ENCODE measurements around the gene IMPDH2. TPM values are rescaled to one million over a fixed set of nuclear protein-coding genes. Genes with fewer than 3 reads are reported as not detected.

IMPDH2 gene
- total RNA-seq, 2 donors from 2014 or later = 180 to 195 TPM

- no peak for TF ChIP-seq CTCF (conservative IDR thresholded peaks at IDR 0.05)
- H3K4me1 ChIP-seq (ENCODE audit: control insufficient read depth, insufficient read depth, low read length) = no peaks in the 10 kb centered on the region
- peaks cover 22% of the 10 kb centered on the region for H3K36me3 Mint-ChIP-seq (ENCODE audit: low read depth)
- H3K27me3 Mint-ChIP-seq (ENCODE audit: insufficient read depth) = no peaks in the 10 kb centered on the region
- H3K27ac Mint-ChIP-seq = no peak overlapping the region
- no peaks in the 10 kb centered on the region for H3K9me3 Mint-ChIP-seq
- H3K9ac ChIP-seq (ENCODE audit: extremely low read depth, low read length, poor library complexity, severe bottlenecking) = no peak overlapping the region
- H3K4me3 ChIP-seq (ENCODE audit: low read length) = peak overlapping the region; percentile 88
- no peaks in the 10 kb centered on the region for H3K27me3 ChIP-seq (ENCODE audit: control insufficient read depth, insufficient read depth, low read length, poor library complexity, severe bottlenecking)
- no peak overlapping the region for H3K27ac ChIP-seq (ENCODE audit: low read depth, low read length)
- H3K9me3 ChIP-seq (ENCODE audit: control insufficient read depth, low read length) = no peaks in the 10 kb centered on the region
- H3K4me1 Mint-ChIP-seq = peaks cover 3% of the 10 kb centered on the region
- WGBS, 2 experiments (ENCODE audit: insufficient coverage in 1 of 2, insufficient read length in 1 of 2) = 91 to 98% methylated on average over 5 to 6 of the region's 6 CpGs
- peak overlapping the region; percentile 89 for H3K4me3 Mint-ChIP-seq
- peak; percentile 45 for DNase-seq
- peaks cover 50% of the 10 kb centered on the region for H3K36me3 ChIP-seq (ENCODE audit: control insufficient read depth, insufficient read depth, low read length)
Measured at GRCh38 chr3:49016414-49017228, 12.6 kb downstream of the IMPDH2 start.

GRCh38 chr3:49015765-49016164 lies 13.4 kb downstream of the IMPDH2 start:
- WGBS, 2 experiments (ENCODE audit: insufficient coverage in 1 of 2, insufficient read length in 1 of 2) = 87 to 93% methylated on average over 3 to 6 of the region's 6 CpGs
- Mint-ChIP-seq H3K9me3 (no peaks in the 10 kb centered on the region), H3K36me3 (ENCODE audit: low read depth) (peaks cover 25% of the 10 kb centered on the region), H3K27me3 (ENCODE audit: insufficient read depth) (no peaks in the 10 kb centered on the region), H3K4me3 (no peak overlapping the region), H3K4me1 (peaks cover 3% of the 10 kb centered on the region), H3K27ac (no peak overlapping the region)
- TF ChIP-seq CTCF (conservative IDR thresholded peaks at IDR 0.05) = no peak
- Histone ChIP-seq H3K27me3 (ENCODE audit: control insufficient read depth, insufficient read depth, low read length, poor library complexity, severe bottlenecking) (no peaks in the 10 kb centered on the region), H3K9ac (ENCODE audit: extremely low read depth, low read length, poor library complexity, severe bottlenecking) (no peak overlapping the region), H3K27ac (ENCODE audit: low read depth, low read length) (no peak overlapping the region), H3K9me3 (ENCODE audit: control insufficient read depth, low read length) (no peaks in the 10 kb centered on the region), H3K36me3 (ENCODE audit: control insufficient read depth, insufficient read depth, low read length) (peaks cover 53% of the 10 kb centered on the region), H3K4me1 (ENCODE audit: control insufficient read depth, insufficient read depth, low read length) (no peaks in the 10 kb centered on the region), H3K4me3 (ENCODE audit: low read length) (no peak overlapping the region)
- DNase-seq = peak; percentile 28

GRCh38 chr3:49015072-49015471 lies 14.1 kb downstream of the IMPDH2 start:
- 96 to 97% methylated on average over 3 to 8 of the region's 8 CpGs for WGBS, 2 experiments (ENCODE audit: insufficient coverage in 1 of 2, insufficient read length in 1 of 2)
- peaks cover 26% of the 10 kb centered on the region for H3K36me3 Mint-ChIP-seq (ENCODE audit: low read depth)
- no peak overlapping the region for H3K4me3 Mint-ChIP-seq
- H3K4me3 ChIP-seq (ENCODE audit: low read length) = no peak overlapping the region
- H3K36me3 ChIP-seq (ENCODE audit: control insufficient read depth, insufficient read depth, low read length) = peaks cover 53% of the 10 kb centered on the region
- H3K27ac Mint-ChIP-seq = peak overlapping the region; percentile 58
- no peaks in the 10 kb centered on the region for H3K27me3 Mint-ChIP-seq (ENCODE audit: insufficient read depth)
- no peaks in the 10 kb centered on the region for H3K4me1 ChIP-seq (ENCODE audit: control insufficient read depth, insufficient read depth, low read length)
- DNase-seq = peak; percentile 39
- peaks cover 3% of the 10 kb centered on the region for H3K4me1 Mint-ChIP-seq
- H3K9ac ChIP-seq (ENCODE audit: extremely low read depth, low read length, poor library complexity, severe bottlenecking) = no peak overlapping the region
- no peak for TF ChIP-seq CTCF (conservative IDR thresholded peaks at IDR 0.05)
- no peaks in the 10 kb centered on the region for H3K27me3 ChIP-seq (ENCODE audit: control insufficient read depth, insufficient read depth, low read length, poor library complexity, severe bottlenecking)
- no peaks in the 10 kb centered on the region for H3K9me3 Mint-ChIP-seq
- H3K9me3 ChIP-seq (ENCODE audit: control insufficient read depth, low read length) = no peaks in the 10 kb centered on the region
- H3K27ac ChIP-seq (ENCODE audit: low read depth, low read length) = no peak overlapping the region
